ENCODE data around the gene RIBC2.
A peak's percentile ranks its signal among the peaks of the same experiment; 100 is the strongest.
"Not testable (repeated sequence)": the region's sequence is repeated elsewhere in the genome, so short reads cannot be mapped to it uniquely, and the experiment has no call there.

RIBC2 gene

GRCh38 chr22:45425101-45425500 is 11.6 kb downstream of the RIBC2 start:
- peak; percentile 55 to 78 for DNase-seq

- DNase-seq: no peak
Observed at GRCh38 chr22:45425531-45426265, 12.2 kb downstream of the RIBC2 start.

GRCh38 chr22:45426387-45426786 is 12.9 kb downstream of the RIBC2 start:
- DNase-seq: no peak

GRCh38 chr22:45427114-45427513 is 13.6 kb downstream of the RIBC2 start:
- DNase-seq: no peak

- no peak for DNase-seq
Observed at GRCh38 chr22:45428391-45429385, 15.2 kb downstream of the RIBC2 start.

GRCh38 chr22:45429424-45429823 is 15.9 kb downstream of the RIBC2 start:
- DNase-seq: no peak

- peak; percentile 45 to 59 for DNase-seq
Observed at GRCh38 chr22:45429981-45430775, 16.7 kb downstream of the RIBC2 start.

GRCh38 chr22:45430871-45431270 is 17.4 kb downstream of the RIBC2 start:
- DNase-seq: no peak

- DNase-seq: peak; percentile 34 to 63
Observed at GRCh38 chr22:45434981-45435380, 21.5 kb downstream of the RIBC2 start.

GRCh38 chr22:45435544-45436139 is 22.1 kb downstream of the RIBC2 start:
- peak; percentile 88 to 91 for DNase-seq

GRCh38 chr22:45436871-45437517 is 23.5 kb downstream of the RIBC2 start:
- DNase-seq: not testable (repeated sequence)

- DNase-seq: peak in 1 of 2 donors; percentile 41
Observed at GRCh38 chr22:45438336-45438735, 24.8 kb downstream of the RIBC2 start.

- DNase-seq: not testable (repeated sequence)
Observed at GRCh38 chr22:45440688-45441087, 27.2 kb downstream of the RIBC2 start.

- peak in 1 of 2 donors; percentile 39 for DNase-seq
Observed at GRCh38 chr22:45441138-45441537, 27.6 kb downstream of the RIBC2 start.

- no peak for DNase-seq
Observed at GRCh38 chr22:45442116-45442515, 28.6 kb downstream of the RIBC2 start.

- DNase-seq: no peak
Observed at GRCh38 chr22:45444168-45444567, 30.7 kb downstream of the RIBC2 start.

- DNase-seq: no peak
Observed at GRCh38 chr22:45445031-45445710, 31.7 kb downstream of the RIBC2 start.

- DNase-seq: no peak
Observed at GRCh38 chr22:45446216-45446615, 32.7 kb downstream of the RIBC2 start.

GRCh38 chr22:45447596-45447995 is 34.1 kb downstream of the RIBC2 start:
- DNase-seq: not testable (repeated sequence)

- no peak for DNase-seq
Observed at GRCh38 chr22:45448431-45448830, 34.9 kb downstream of the RIBC2 start.

GRCh38 chr22:45449442-45449841 is 35.9 kb downstream of the RIBC2 start:
- not testable (repeated sequence) for DNase-seq

Data from inflammatory macrophage (primary cell).